HFF-Myc (cell line): Measurements from ENCODE around the gene OR4C6.

ENCODE experiments used
- DNase-seq: peaks from one replicate; pipeline ENCODE4 v3.0.0-alpha.2; 2011; ENCODE audit warnings: low read depth; ENCODE audit errors: extremely low read depth
- H3K4me3 ChIP-seq: replicated peaks from 2 replicates; pipeline ENCODE4 v1.5.1; 2011; ENCODE audit warnings: low read depth, mild to moderate bottlenecking, control low read depth, low read length
- CTCF ChIP-seq: IDR thresholded peaks from 2 replicates; pipeline ENCODE4 v1.5.1; 2012; ENCODE audit warnings: mild to moderate bottlenecking, low read depth, low read length, control low read depth; ENCODE audit errors: missing control alignments

The OR4C6 gene

DNA sequence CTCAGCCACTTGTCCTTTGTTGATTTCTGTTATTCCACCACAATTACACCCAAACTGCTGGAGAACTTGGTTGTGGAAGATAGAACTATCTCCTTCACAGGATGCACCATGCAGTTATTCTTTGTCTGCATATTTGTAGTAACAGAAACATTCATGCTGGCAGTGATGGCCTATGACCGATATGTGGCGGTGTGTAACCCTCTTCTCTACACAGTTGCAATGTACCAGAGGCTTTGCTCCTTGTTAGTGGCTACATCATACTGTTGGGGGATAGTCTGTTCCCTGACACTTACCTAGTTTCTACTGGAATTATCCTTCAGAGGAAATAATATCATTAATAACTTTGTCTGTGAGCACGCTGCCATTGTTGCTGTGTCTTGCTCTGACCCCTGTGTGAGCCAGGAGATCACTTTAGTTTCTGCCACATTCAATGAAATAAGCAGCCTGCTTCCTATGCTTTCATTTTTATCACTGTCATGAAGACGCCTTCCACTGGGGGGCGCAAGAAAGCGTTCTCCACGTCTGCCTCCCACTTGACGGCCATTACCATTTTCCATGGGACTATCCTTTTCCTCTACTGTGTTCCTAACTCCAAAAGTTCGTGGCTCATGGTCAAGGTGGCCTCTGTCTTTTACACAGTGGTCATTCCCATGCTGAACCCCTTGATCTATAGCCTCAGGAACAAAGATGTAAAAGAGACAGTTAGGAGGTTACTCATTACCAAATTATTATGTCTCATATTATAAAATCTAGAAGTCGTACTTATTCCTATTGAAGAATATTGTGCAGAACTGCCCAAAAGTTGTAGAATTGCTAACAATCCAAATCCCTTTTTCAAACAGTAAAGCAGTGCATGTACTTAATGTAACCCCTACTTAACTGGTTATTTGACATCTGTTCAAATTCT lies 53.2 kb downstream of the OR4C6 start:
- TF ChIP-seq CTCF, result peak; percentile 32
- no peak overlapping the region for H3K4me3 ChIP-seq
- no peak for DNase-seq
